Stimulated activated naive CD4-positive, alpha-beta T cell (primary cell): ENCODE measurements around the gene CRX.
"Not testable (repeated sequence)": the region's sequence is repeated elsewhere in the genome, so short reads cannot be mapped to it uniquely, and the experiment has no call there.

ENCODE experiments used
- DNase-seq, 6 experiments: peaks; one replicate each; lab custom pipeline; 2025; lab: John Stamatoyannopoulos, UW

The CRX gene

GRCh38 chr19:47821460-47822020, at the start of gene CRX:
Gene CRX (plus strand): TSS chr19:47821937. CDS start chr19:47834444, 12,507 bp downstream.
- no peak for DNase-seq

GRCh38 chr19:47776568-47776967, 45.2 kb upstream of the CRX start:
- no peak for DNase-seq

DNA sequence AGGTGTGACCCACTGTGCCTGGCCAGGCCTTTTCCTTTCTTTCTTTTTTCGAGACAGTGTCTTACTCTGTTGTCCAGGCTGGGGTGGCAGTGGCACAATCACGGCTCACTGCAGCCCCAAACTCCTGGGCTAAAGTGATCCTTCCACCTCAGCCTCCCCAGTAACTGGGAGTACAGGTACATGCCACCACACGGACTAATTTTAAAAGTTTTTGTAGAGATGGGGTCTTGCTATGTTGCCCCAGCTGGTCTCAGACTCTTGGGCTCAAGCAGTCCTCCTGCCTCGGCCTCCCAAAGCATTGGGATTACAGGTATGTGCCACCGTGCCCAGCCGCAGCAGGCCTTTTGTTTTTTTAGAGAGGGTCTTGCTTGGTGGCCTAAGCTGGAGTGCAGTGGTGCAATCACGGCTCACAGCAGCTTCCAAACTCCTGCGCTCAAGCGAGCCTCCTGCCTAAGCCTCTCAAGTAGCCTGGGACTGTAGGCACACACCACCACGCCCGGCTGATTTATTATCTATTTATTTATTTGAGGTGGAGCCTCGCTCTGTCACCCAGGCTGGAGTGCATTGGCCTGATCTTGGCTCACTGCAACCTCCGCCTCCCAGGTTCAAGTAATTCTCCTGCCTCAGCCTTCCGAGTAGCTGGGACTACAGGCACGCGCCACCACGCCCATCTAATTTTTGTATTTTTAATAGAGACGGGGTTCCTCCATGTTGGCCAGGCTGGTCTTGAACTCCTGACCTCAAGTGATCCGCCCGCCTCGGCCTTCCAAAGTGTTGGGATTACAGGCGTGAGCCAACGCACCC, 44.3 kb upstream of the CRX start:
- not testable (repeated sequence) for DNase-seq

- peak; percentile 52 to 91 (median 70) for DNase-seq
Observed at GRCh38 chr19:47778049-47778953, 43.4 kb upstream of the CRX start, which contains the start of gene SELENOW. Gene SELENOW (plus strand): TSS chr19:47778703. CDS start chr19:47778786, 83 bp downstream.

DNA sequence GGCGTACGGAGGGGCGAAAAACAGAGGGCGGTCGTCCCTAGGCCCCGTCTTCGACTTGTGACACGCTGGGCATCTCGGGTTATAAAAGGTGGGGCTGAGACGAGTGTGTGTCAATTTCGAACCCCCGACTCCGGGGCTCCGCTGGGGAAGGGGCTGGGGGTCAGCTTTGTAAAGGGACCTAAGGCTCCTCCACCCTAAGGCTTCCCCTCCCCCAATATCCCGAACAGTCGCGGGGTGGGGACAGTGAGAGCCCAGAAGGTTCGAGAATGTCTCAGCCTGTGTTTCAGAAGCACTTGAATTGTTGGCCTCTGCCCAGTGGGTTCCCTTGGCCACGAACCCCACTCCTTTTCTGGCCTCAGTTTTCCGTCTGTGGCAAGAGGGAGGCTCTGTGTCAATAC, 42.8 kb upstream of the CRX start:
- DNase-seq: peak in 1 of 6 experiments; percentile 39

GRCh38 chr19:47779524-47780214, 42.1 kb upstream of the CRX start:
- DNase-seq: no peak

DNA sequence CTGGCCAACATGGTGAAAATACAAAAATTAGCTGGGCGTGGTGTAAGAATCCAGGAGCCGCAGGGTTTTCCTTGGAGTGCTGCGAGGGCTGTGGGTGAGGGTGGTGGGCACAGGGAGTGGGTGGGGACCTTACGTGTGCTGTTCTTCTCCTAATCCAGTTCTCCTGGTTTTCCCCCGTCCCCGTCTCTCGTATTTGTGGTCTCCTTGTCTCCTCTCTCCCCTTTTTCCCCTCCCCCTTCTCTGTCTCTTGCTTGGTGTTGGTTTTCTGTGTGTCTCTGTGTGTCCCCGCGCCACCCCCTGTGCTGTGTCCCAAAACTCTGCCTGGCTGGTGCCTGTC, 41.6 kb upstream of the CRX start:
- DNase-seq: no peak

DNA sequence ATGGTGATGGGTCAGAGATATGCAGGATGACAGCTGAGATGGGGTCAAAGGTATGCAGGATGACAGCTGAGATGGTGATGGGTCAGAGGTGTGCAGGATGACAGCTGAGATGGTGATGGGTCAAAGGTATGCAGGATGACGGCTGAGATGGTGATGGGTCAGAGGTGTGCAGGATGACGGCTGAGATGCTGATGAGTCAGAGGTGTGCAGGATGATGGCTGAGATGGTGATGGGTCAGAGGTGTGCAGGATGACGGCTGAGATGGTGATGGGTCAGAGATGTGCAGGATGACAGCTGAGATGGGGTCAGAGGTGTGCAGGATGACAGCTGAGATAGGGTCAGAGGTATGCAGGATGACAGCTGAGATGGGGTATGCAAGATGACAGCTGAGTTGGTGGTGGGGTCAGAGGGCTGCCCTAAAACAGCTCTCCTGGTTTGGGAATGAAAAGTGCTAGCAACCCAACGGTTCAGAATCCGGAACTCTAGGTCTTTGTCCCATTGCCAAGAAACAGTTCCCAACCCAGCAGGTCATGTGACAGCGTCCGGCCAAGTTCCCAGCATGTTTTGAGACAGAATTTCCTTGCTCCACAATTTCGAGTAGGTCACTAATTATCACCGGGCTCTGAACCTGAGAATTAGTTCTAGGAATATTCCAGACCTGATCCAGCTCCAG, 40.0 kb upstream of the CRX start:
- no peak for DNase-seq

- DNase-seq: no peak
Observed at GRCh38 chr19:47786566-47786965, 35.2 kb upstream of the CRX start.

GRCh38 chr19:47787307-47787706, 34.4 kb upstream of the CRX start:
- DNase-seq: not testable (repeated sequence)

DNA sequence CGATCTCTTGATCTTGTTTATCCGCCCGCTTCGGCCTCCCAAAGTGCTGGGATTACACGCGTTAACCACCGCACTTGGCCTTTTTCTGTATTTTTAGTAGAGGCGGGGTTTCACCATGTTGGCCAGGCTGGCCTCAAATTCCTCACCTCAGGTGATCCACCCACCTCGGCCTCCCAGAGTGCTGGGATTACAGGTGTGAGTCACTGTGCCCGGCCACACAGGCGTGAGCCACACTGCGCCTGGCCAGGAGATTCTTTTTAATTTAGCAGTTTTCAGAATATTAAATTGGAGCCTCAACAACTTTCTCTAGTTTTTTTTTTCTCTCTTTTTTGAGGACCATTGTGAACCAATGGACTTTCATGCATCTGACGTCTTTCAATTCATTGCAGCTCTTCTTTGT, 31.9 kb upstream of the CRX start:
- DNase-seq: not testable (repeated sequence)

DNA sequence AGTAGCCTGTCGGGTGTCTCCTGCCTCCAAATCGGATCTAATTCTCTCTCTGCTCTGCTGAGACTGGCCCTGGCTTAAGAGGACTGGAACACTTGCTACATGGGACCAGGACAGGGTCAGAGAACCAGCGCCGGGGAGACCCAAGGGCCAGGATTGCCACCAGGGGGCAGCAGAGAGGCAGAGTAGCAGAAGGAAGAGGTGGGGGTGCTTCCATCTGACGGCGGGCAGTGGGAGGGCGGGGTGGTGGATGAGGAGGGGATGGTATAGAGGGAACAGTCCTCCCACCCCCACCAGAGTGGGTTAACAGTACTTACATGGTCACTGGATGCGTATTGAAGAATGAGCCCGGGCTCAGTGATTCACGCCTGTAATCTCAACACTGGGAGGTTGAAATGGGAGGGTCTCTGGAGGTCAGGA, 31.3 kb upstream of the CRX start:
- peak; percentile 47 to 82 (median 76) for DNase-seq

DNA sequence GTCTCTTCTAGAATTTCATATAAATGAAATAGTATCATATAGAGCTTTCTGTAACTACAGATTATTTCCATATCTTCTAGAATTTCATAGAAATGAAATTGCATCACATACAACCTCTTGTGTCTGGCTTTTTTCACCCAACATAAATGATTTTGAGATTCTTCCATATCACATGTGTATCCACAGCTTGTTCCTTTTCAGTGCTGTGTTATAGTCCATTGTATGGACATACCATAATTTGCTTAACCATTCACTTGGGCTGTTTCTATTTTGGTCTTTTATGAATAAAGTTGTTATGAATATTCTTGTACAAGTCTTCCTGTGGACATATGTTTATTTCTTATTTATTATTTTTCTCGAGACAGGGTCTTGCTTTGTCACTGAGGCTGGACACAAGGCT, 29.1 kb upstream of the CRX start:
- DNase-seq: no peak

DNA sequence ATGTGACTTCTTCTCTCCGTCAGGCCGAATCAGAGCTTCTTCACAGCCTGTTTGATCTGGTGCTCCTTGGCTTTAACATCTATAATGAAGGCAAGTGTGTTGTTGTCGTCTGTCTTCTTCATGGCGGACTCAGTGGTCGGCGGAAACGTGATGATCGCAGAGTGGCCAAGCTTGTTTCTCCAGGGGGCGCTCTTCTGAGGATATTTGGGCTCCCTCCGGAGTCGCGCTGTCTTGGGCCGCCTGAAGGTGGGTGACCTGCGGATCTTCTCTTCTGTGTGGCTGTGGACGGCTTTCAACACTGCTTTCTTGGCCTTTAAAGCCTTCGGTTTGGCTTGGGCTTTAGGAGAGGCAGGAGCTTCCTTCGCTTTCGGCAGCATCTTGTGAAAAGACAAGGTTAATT, 27.2 kb upstream of the CRX start:
- no peak for DNase-seq

DNA sequence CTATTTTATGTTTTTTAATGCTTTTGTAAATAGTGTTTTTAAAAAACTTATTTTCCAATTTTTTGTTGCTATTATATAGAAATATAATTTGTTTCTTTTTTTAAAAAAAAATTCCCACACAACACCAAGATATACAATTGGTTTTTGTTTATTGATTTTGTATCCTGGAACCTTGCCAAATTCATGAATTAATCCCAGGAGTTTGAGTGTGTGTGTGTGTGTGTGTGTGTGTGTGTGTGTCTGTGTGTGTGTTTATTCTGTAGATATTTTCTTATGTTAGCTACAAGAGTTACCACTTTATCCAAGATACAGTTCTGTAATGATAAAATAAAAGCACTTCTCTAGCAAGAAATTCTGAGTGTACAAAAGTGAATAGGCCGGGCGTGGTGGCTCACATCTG, 25.0 kb upstream of the CRX start:
- DNase-seq: no peak

GRCh38 chr19:47797996-47798903, 23.5 kb upstream of the CRX start:
- DNase-seq: no peak

GRCh38 chr19:47798904-47799266, 22.9 kb upstream of the CRX start:
- no peak for DNase-seq

GRCh38 chr19:47801270-47801669, 20.5 kb upstream of the CRX start:
- DNase-seq: no peak

GRCh38 chr19:47802521-47803043, 19.2 kb upstream of the CRX start:
- DNase-seq: no peak

DNA sequence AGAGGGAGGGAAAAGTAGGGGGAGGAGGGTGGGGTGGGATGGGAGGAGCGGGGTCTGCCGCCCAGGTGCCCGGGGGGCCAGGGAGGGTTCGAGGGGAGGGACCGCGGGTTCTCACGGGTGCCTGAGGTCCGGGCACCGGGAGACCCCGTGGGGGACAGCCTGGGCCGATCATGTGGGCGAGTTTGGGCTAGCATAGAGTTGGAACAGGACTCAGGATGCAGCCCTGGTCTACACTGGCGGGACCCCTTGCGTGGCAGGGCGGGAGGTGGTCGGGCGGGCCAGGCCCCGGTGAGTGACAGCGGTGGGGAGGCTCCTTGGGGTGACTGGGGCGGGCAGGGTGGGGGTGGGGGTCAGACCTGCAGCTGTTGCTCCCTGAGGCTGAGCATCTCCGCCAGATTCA, 18.6 kb upstream of the CRX start:
- DNase-seq: not testable (repeated sequence)
